Common myeloid progenitor, CD34-positive (primary cell): ENCODE measurements around the gene IFNAR1.
A peak's percentile ranks its signal among the peaks of the same experiment; 100 is the strongest.

Experiments
- CTCF ChIA-PET: fragments of 350-600 bp; sonication (Branson Sonifier 250); formaldehyde crosslinking; loops from one replicate; lab custom pipeline; 2021; ENCODE audit warnings: antibody characterized with exemption; lab: Charles Lee
- POLR2A ChIA-PET: fragments of 350-600 bp; sonication (Branson Sonifier 250); formaldehyde crosslinking; loops from one replicate; lab custom pipeline; 2021; ENCODE audit warnings: antibody characterized with exemption; lab: Charles Lee
- DNase-seq, 3 donors: peaks; one replicate each; pipeline versions ENCODE4 v3.0.0 to v3.0.0-alpha.2; 2013
- H3K27ac ChIP-seq, 2 experiments: 1 replicate in 1 of 2; 2 replicates in 1 of 2; pipeline ENCODE4 v1.7.0; 2013; ENCODE audit warnings: inconsistent platforms in 2 of 2, low read length in 2 of 2, mild to moderate bottlenecking in 2 of 2, low read depth in 1 of 2, moderate library complexity in 1 of 2; ENCODE audit not compliant: severe bottlenecking in 2 of 2, insufficient read depth in 1 of 2, poor library complexity in 1 of 2
- H3K27me3 ChIP-seq, 5 experiments: replicated peaks in 2 of 5; 1 replicate in 3 of 5; 2 replicates in 2 of 5; pipeline versions ENCODE4 v1.6.1 to v1.7.0; 2013; ENCODE audit warnings: low read length in 4 of 5, mild to moderate bottlenecking in 2 of 5, moderate library complexity in 2 of 5, inconsistent platforms in 1 of 5; ENCODE audit not compliant: insufficient read depth in 5 of 5, control insufficient read depth in 4 of 5
- H3K36me3 ChIP-seq, 4 experiments: 1 replicate in 2 of 4; 2 replicates in 2 of 4; pipeline versions ENCODE4 v1.6.1 to v1.7.0; 2013; ENCODE audit warnings: low read length in 3 of 4, control low read depth in 1 of 4, mild to moderate bottlenecking in 1 of 4; ENCODE audit not compliant: control insufficient read depth in 4 of 4, insufficient read depth in 4 of 4
- H3K4me1 ChIP-seq, 4 experiments: 1 replicate in 3 of 4; 2 replicates in 1 of 4; pipeline versions ENCODE4 v1.6.1 to v1.7.1; 2013; ENCODE audit warnings: low read length in 3 of 4, mild to moderate bottlenecking in 3 of 4, control low read depth in 1 of 4, inconsistent platforms in 1 of 4, moderate library complexity in 1 of 4; ENCODE audit not compliant: control insufficient read depth in 4 of 4, insufficient read depth in 4 of 4; ENCODE audit errors: control extremely low read depth in 1 of 4
- H3K4me3 ChIP-seq, 7 experiments: 1 replicate in 4 of 7; 2 replicates in 3 of 7; pipeline versions ENCODE4 v1.5.1 to v1.7.0; 2013; ENCODE audit warnings: mild to moderate bottlenecking in 7 of 7, low read length in 6 of 7, moderate library complexity in 6 of 7, inconsistent platforms in 2 of 7, low read depth in 2 of 7, control low read depth in 1 of 7; ENCODE audit not compliant: insufficient read depth in 4 of 7, control insufficient read depth in 1 of 7; ENCODE audit errors: extremely low read depth in 1 of 7
- H3K9me3 ChIP-seq, 5 experiments: 1 replicate in 4 of 5; 2 replicates in 1 of 5; pipeline versions ENCODE4 v1.6.1 to v1.7.1; 2013; ENCODE audit warnings: low read length in 4 of 5, mild to moderate bottlenecking in 2 of 5, inconsistent platforms in 1 of 5, low read depth in 1 of 5, moderate library complexity in 1 of 5; ENCODE audit not compliant: control insufficient read depth in 4 of 5, insufficient read depth in 2 of 5; ENCODE audit errors: control extremely low read depth in 1 of 5
- WGBS: methylation state at CpG from one replicate; pipeline ENCODE4 v1.1.5; 2013; ENCODE audit not compliant: insufficient coverage; 5-methylcytosine and 5-hydroxymethylcytosine counted together

The IFNAR1 gene

DNA sequence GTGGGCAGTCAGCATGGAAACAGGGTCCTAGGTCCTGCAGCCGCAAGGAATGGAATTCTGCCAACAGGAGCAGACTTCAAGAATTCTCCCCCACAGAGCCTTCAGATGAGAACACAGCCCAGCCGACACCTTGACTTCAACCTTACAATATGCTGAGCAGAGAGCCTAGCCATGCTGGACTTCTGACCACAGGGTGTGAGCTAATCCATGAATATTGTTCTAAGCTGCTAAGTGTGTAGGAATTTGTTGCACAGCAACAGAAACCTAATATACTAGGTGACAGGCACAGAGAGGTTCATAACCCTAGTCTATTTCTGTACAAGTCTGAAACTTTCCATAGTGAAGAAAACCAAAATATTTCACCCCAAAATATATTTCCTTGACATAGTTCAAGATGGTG, 45.5 kb downstream of the IFNAR1 start:
- POLR2A ChIA-PET: no interaction called here
- peaks cover 11 to 24% (median 13%) of the 10 kb centered on the region in 4 experiments for H3K4me1 ChIP-seq
- no peaks in the 10 kb centered on the region for H3K27me3 ChIP-seq
- no peak overlapping the region for H3K27ac ChIP-seq
- CTCF ChIA-PET: interaction anchor here (1.1 to 3.6 kb wide), 4 partner anchors 9 to 173 kb away, joined by 3 to 20 read pairs (median 5); no protein-coding TSS in a partner anchor
- no peaks in the 10 kb centered on the region for H3K36me3 ChIP-seq
- peaks cover 2 to 32% (median 16%) of the 10 kb centered on the region in 5 experiments for H3K9me3 ChIP-seq
- no CpG with 5 or more reads among the region's 2 CpGs for whole genome bisulfite sequencing
- H3K4me3 ChIP-seq: no peak overlapping the region
- no peak for DNase-seq

DNA sequence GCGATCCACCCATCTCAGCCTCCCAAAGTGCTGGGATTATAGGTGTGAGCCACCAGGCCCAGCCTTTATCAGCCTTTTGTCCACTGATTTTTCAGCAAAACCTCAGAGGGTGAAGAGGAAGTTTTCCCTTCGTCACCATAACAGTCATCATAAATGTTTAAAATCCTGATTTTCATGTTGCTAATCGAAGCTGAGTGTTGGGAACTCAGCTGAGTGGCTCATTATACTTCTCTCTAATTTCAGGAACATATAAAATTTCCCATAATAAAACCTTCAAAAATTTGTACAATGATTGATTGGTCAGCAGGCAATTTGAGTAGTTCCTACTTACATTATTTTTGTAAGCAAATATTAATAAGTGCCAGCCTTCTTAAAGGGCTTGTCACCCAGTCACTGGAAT, 46.6 kb downstream of the IFNAR1 start:
- 100% methylated on average over 2 of the region's 3 CpGs for WGBS
- Histone ChIP-seq H3K36me3 (no peaks in the 10 kb centered on the region), H3K4me1 (peaks cover 11 to 24% (median 13%) of the 10 kb centered on the region in 4 experiments), H3K4me3 (no peak overlapping the region), H3K27me3 (no peaks in the 10 kb centered on the region), H3K9me3 (peaks cover 2 to 29% (median 16%) of the 10 kb centered on the region in 5 experiments), H3K27ac (no peak overlapping the region)
- ChIA-PET POLR2A (no interaction called here), CTCF (interaction anchor here (1.4 to 3.6 kb wide), 3 partner anchors 10 to 173 kb away, joined by 3 to 20 read pairs (median 6); no protein-coding TSS in a partner anchor)
- no peak for DNase-seq

DNA sequence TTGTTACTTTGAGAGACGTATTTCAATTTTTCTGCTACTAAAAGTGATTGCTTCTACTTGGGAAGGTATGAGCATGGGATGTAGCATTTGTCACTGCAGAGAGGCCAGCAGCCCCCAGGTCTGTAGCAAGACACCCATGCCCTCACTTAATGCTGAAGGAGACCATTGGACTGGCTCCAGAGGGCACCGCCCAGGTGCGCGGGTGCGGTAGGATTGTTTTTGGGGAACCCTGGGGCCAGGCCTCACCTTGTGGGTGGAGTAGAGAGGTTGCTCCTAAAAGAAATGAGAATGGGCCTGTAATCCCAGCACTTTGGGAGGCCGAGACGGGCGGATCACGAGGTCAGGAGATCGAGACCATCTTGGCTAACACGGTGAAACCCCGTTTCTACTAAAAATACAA, 47.8 kb downstream of the IFNAR1 start:
- Histone ChIP-seq H3K27ac (no peak overlapping the region), H3K27me3 (no peaks in the 10 kb centered on the region), H3K36me3 (no peaks in the 10 kb centered on the region), H3K9me3 (peaks cover 0 to 18% (median 13%) of the 10 kb centered on the region in 5 experiments), H3K4me1 (peaks cover 11 to 24% (median 13%) of the 10 kb centered on the region in 4 experiments), H3K4me3 (no peak overlapping the region)
- no peak for DNase-seq
- ChIA-PET POLR2A (no interaction called here), CTCF (interaction anchor here (3.6 kb wide), 1 partner anchor 11 kb away, joined by 20 read pairs; no protein-coding TSS in a partner anchor)
- 97% methylated on average over 5 of the region's 12 CpGs for WGBS

- Histone ChIP-seq H3K9me3 (peaks cover 0 to 12% (median 9%) of the 10 kb centered on the region in 5 experiments), H3K36me3 (no peaks in the 10 kb centered on the region), H3K27me3 (no peaks in the 10 kb centered on the region), H3K4me3 (no peak overlapping the region), H3K4me1 (peaks cover 11 to 20% (median 13%) of the 10 kb centered on the region in 4 experiments), H3K27ac (no peak overlapping the region)
- no peak for DNase-seq
- ChIA-PET CTCF (interaction anchor here (0.7 to 1.5 kb wide), 9 partner anchors 9 to 177 kb away, joined by 3 to 6 read pairs (median 3); partner anchors contain the start of genes IFNAR1 and IL10RB), POLR2A (no interaction called here)
- no CpG with 5 or more reads among the region's 2 CpGs for WGBS
Measured at GRCh38 chr21:33373451-33373850, 48.7 kb downstream of the IFNAR1 start.

DNA sequence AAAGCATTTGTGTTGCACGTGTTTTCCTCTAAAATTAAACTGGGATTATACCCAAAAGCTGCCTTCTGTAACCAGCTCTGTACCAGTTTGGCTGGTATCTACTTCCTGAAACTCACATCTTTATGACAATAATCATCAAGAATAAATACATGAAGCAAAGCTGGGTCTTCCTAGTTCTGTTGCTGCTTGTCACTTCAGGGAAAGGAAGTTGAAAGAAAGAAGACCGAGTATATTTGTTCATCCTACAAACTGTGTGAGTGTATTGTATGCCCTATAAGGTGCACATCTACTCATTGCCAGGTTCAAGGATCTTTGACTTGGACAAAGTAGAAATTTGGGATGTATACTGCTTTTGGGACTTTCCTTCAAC, 49.3 kb downstream of the IFNAR1 start:
- Histone ChIP-seq H3K27ac (no peak overlapping the region), H3K4me3 (no peak overlapping the region), H3K36me3 (no peaks in the 10 kb centered on the region), H3K27me3 (no peaks in the 10 kb centered on the region), H3K9me3 (peaks cover 0 to 9% (median 6%) of the 10 kb centered on the region in 5 experiments), H3K4me1 (peaks cover 11 to 19% (median 13%) of the 10 kb centered on the region in 4 experiments)
- WGBS: no CpG with 5 or more reads among the region's 2 CpGs
- ChIA-PET CTCF (interaction anchor here (0.7 to 1.5 kb wide), 9 partner anchors 9 to 177 kb away, joined by 3 to 6 read pairs (median 3); partner anchors contain the start of genes IFNAR1 and IL10RB), POLR2A (no interaction called here)
- DNase-seq: peak in 1 of 3 donors; percentile 30

DNA sequence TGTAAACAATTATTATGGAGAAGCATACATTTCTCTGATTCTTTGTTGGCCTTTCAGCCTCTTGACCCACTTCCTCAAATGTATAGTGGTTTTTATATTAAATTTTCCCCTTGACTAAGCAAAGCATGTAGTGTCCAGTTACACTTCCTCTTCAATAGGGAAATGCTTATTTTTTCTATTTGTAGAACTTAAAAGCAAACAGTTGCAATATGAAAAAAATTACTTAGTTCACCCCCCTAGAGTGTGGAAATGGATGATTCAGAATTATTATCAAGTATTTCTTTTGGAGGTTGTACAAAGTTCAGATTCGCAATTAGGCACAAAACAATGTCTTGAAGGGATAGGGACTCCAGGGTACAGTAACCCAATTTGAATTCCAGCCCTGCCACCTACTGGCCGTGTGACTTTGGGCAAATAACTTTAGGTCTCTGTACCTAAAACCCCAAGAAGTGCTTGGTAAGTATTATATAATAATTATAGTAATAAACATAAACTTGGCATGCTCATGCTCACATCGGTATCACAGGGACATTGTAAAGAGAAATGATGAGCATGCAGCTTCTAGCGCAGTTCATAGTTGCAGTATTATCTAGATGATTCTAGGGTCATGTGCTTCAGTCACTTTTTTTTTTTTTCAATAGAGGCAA, 49.8 kb downstream of the IFNAR1 start:
- Histone ChIP-seq H3K4me3 (no peak overlapping the region), H3K27me3 (no peaks in the 10 kb centered on the region), H3K36me3 (no peaks in the 10 kb centered on the region), H3K9me3 (peaks cover 0 to 6% (median 5%) of the 10 kb centered on the region in 5 experiments), H3K4me1 (peaks cover 12 to 24% (median 15%) of the 10 kb centered on the region in 4 experiments), H3K27ac (no peak overlapping the region)
- DNase-seq: peak; percentile 69 to 79 (median 78)
- POLR2A ChIA-PET: interaction anchor here (0.6 kb wide), 1 partner anchor 85 kb away, joined by 4 read pairs; no protein-coding TSS in a partner anchor
- CTCF ChIA-PET: interaction anchor here (0.9 to 2.8 kb wide), 10 partner anchors 8 to 178 kb away, joined by 3 to 17 read pairs (median 4); partner anchors contain the start of gene IL10RB
- 40% methylated on average over 2 of the region's 4 CpGs for WGBS
